ENCODE results near the gene INTS1. TPM values are rescaled to one million over a fixed set of nuclear protein-coding genes. Genes with fewer than 3 reads are reported as not detected.

The INTS1 gene
- total RNA-seq, 1 donor = 66.2 TPM

- H3K79me2 ChIP-seq (ENCODE audit: insufficient read depth, low read length) = peaks cover under 1% of the 10 kb centered on the region
- H4K20me1 ChIP-seq (ENCODE audit: insufficient read depth, low read length) = no peaks in the 10 kb centered on the region
- peaks cover under 1% of the 10 kb centered on the region for H3K36me3 ChIP-seq (ENCODE audit: insufficient read depth, low read length)
- H2AFZ ChIP-seq (ENCODE audit: low read length) = no peak overlapping the region
- H3K4me1 ChIP-seq (ENCODE audit: insufficient read depth, low read length) = no peaks in the 10 kb centered on the region
- H3K9me3 ChIP-seq (ENCODE audit: low read depth, low read length) = no peaks in the 10 kb centered on the region
- DNase-seq (ENCODE audit: insufficient read length, low spot score, missing footprints) = no peak
- no peak overlapping the region for H3K27ac ChIP-seq (ENCODE audit: low read depth, low read length)
- H3K4me2 ChIP-seq (ENCODE audit: insufficient read depth, low read length) = no peak overlapping the region
- H3K4me3 ChIP-seq (ENCODE audit: insufficient read depth, low read length) = no peak overlapping the region
- no peaks in the 10 kb centered on the region for H3K27me3 ChIP-seq (ENCODE audit: insufficient read depth, low read length)
- no peak for TF ChIP-seq CTCF (IDR thresholded peaks at IDR 0.05; ENCODE audit: extremely low read depth, low read depth, low read length)
Measured at GRCh38 chr7:1545417-1546246, 41.4 kb upstream of the INTS1 start.

- Histone ChIP-seq H3K9me3 (ENCODE audit: low read depth, low read length) (no peaks in the 10 kb centered on the region), H3K36me3 (ENCODE audit: insufficient read depth, low read length) (peaks cover 5% of the 10 kb centered on the region), H4K20me1 (ENCODE audit: insufficient read depth, low read length) (no peaks in the 10 kb centered on the region), H2AFZ (ENCODE audit: low read length) (no peak overlapping the region), H3K4me1 (ENCODE audit: insufficient read depth, low read length) (no peaks in the 10 kb centered on the region), H3K79me2 (ENCODE audit: insufficient read depth, low read length) (peaks cover 5% of the 10 kb centered on the region), H3K4me2 (ENCODE audit: insufficient read depth, low read length) (no peak overlapping the region), H3K27ac (ENCODE audit: low read depth, low read length) (no peak overlapping the region), H3K4me3 (ENCODE audit: insufficient read depth, low read length) (no peak overlapping the region), H3K27me3 (ENCODE audit: insufficient read depth, low read length) (no peaks in the 10 kb centered on the region)
- no peak for TF ChIP-seq CTCF (IDR thresholded peaks at IDR 0.05; ENCODE audit: extremely low read depth, low read depth, low read length)
- no peak for DNase-seq (ENCODE audit: insufficient read length, low spot score, missing footprints)
Measured at GRCh38 chr7:1544896-1545416, 40.8 kb upstream of the INTS1 start.

- TF ChIP-seq CTCF (IDR thresholded peaks at IDR 0.05; ENCODE audit: extremely low read depth, low read depth, low read length) = no peak
- no peaks in the 10 kb centered on the region for H3K9me3 ChIP-seq (ENCODE audit: low read depth, low read length)
- no peak overlapping the region for H3K4me3 ChIP-seq (ENCODE audit: insufficient read depth, low read length)
- H3K4me1 ChIP-seq (ENCODE audit: insufficient read depth, low read length) = no peaks in the 10 kb centered on the region
- no peaks in the 10 kb centered on the region for H4K20me1 ChIP-seq (ENCODE audit: insufficient read depth, low read length)
- H3K79me2 ChIP-seq (ENCODE audit: insufficient read depth, low read length) = peaks cover 11% of the 10 kb centered on the region
- DNase-seq (ENCODE audit: insufficient read length, low spot score, missing footprints) = no peak
- peaks cover 7% of the 10 kb centered on the region for H3K36me3 ChIP-seq (ENCODE audit: insufficient read depth, low read length)
- H3K27me3 ChIP-seq (ENCODE audit: insufficient read depth, low read length) = no peaks in the 10 kb centered on the region
- no peak overlapping the region for H3K4me2 ChIP-seq (ENCODE audit: insufficient read depth, low read length)
- no peak overlapping the region for H2AFZ ChIP-seq (ENCODE audit: low read length)
- H3K27ac ChIP-seq (ENCODE audit: low read depth, low read length) = no peak overlapping the region
Measured at GRCh38 chr7:1544178-1544895, 40.1 kb upstream of the INTS1 start.

- peaks cover 17% of the 10 kb centered on the region for H3K79me2 ChIP-seq (ENCODE audit: insufficient read depth, low read length)
- TF ChIP-seq CTCF (IDR thresholded peaks at IDR 0.05; ENCODE audit: extremely low read depth, low read depth, low read length) = no peak
- no peak overlapping the region for H3K4me3 ChIP-seq (ENCODE audit: insufficient read depth, low read length)
- H3K36me3 ChIP-seq (ENCODE audit: insufficient read depth, low read length) = peaks cover 13% of the 10 kb centered on the region
- no peak overlapping the region for H2AFZ ChIP-seq (ENCODE audit: low read length)
- H3K27me3 ChIP-seq (ENCODE audit: insufficient read depth, low read length) = no peaks in the 10 kb centered on the region
- H3K9me3 ChIP-seq (ENCODE audit: low read depth, low read length) = no peaks in the 10 kb centered on the region
- DNase-seq (ENCODE audit: insufficient read length, low spot score, missing footprints) = no peak
- H4K20me1 ChIP-seq (ENCODE audit: insufficient read depth, low read length) = no peaks in the 10 kb centered on the region
- H3K4me2 ChIP-seq (ENCODE audit: insufficient read depth, low read length) = no peak overlapping the region
- H3K27ac ChIP-seq (ENCODE audit: low read depth, low read length) = no peak overlapping the region
- H3K4me1 ChIP-seq (ENCODE audit: insufficient read depth, low read length) = peaks cover 2% of the 10 kb centered on the region
Measured at GRCh38 chr7:1543826-1544177, 39.6 kb upstream of the INTS1 start.
